SK-N-DZ (cell line): Measurements from ENCODE around the gene CAPN10.
A peak's percentile ranks its signal among the peaks of the same experiment; 100 is the strongest.

Experiments
- DNase-seq: peaks from one replicate; pipeline ENCODE4 v3.0.0-alpha.2; 2015; ENCODE audit warnings: low spot score

Gene CAPN10

GRCh38 chr2:240622531-240623235 lies 36.1 kb downstream of the CAPN10 start:
- DNase-seq: no peak

- no peak for DNase-seq
Measured at GRCh38 chr2:240623531-240624010, 37.0 kb downstream of the CAPN10 start.

GRCh38 chr2:240624011-240624949 lies 37.7 kb downstream of the CAPN10 start:
- DNase-seq: peak; percentile 45

- DNase-seq: no peak
Measured at GRCh38 chr2:240624950-240625621, 38.6 kb downstream of the CAPN10 start, which contains the start of gene GPR35. Gene GPR35, plus strand, starts transcription at chr2:240625480. Its CDS starts 4,473 bp downstream, at chr2:240629953.

GRCh38 chr2:240626531-240627300 lies 40.2 kb downstream of the CAPN10 start:
- no peak for DNase-seq

GRCh38 chr2:240627736-240628506 lies 41.4 kb downstream of the CAPN10 start:
- no peak for DNase-seq

- DNase-seq: no peak
Measured at GRCh38 chr2:240628507-240628807, 41.9 kb downstream of the CAPN10 start.

GRCh38 chr2:240628808-240629618 lies 42.5 kb downstream of the CAPN10 start:
- DNase-seq: no peak

GRCh38 chr2:240629619-240629967 lies 43.1 kb downstream of the CAPN10 start:
- no peak for DNase-seq

- no peak for DNase-seq
Measured at GRCh38 chr2:240629968-240630770, 43.6 kb downstream of the CAPN10 start.

GRCh38 chr2:240630771-240631547 lies 44.4 kb downstream of the CAPN10 start:
- DNase-seq: no peak

- DNase-seq: no peak
Measured at GRCh38 chr2:240631548-240632305, 45.2 kb downstream of the CAPN10 start.

GRCh38 chr2:240632306-240632721 lies 45.8 kb downstream of the CAPN10 start:
- no peak for DNase-seq

- no peak for DNase-seq
Measured at GRCh38 chr2:240635121-240635997, 48.8 kb downstream of the CAPN10 start.

- no peak for DNase-seq
Measured at GRCh38 chr2:240635998-240636547, 49.5 kb downstream of the CAPN10 start.

- no peak for DNase-seq
Measured at GRCh38 chr2:240636563-240637115, 50.1 kb downstream of the CAPN10 start.
